ENCODE data around the gene SLFN11. TPM values are rescaled to one million over a fixed set of nuclear protein-coding genes. Genes with fewer than 3 reads are reported as not detected.

The SLFN11 gene
- total RNA-seq, 1 experiment from 2014 or later: 0.26 TPM

GRCh38 chr17:35313875-35314409 lies 59.5 kb downstream of the SLFN11 start:
- Mint-ChIP-seq H3K4me1 (peaks cover 34% of the 10 kb centered on the region), H3K27me3 (ENCODE audit: low read depth) (peaks cover 45% of the 10 kb centered on the region), H3K4me3 (peak overlapping the region; percentile 80), H3K9me3 (peaks cover 10% of the 10 kb centered on the region), H3K27ac (no peak overlapping the region), H3K36me3 (no peaks in the 10 kb centered on the region; the same call in 1 of the 2 replicates)
- ATAC-seq (no peak), DNase-seq (ENCODE audit: low spot score) (peak; percentile 14)
- POLR2A ChIA-PET: interaction anchor here (1.5 kb wide), 1 partner anchor 174 kb away, joined by 4 read pairs; no protein-coding TSS in a partner anchor
- CTCF ChIA-PET: interaction anchor here (0.9 to 4.5 kb wide), 21 partner anchors 20 to 436 kb away, joined by 3 to 71 read pairs (median 7); partner anchors contain the start of genes SLFN11, SLFN12L, SLFN13 and SLFN5
- TF ChIP-seq TCF7 (CRISPR knock-in tag; IDR thresholded peaks at IDR 0.05; ENCODE audit: low read depth) (no peak), NR1H2 (CRISPR knock-in tag; IDR thresholded peaks at IDR 0.05) (no peak), CTCF (IDR thresholded peaks at IDR 0.05) (no peak), ZNF232 (CRISPR knock-in tag; IDR thresholded peaks at IDR 0.05) (no peak), NFATC4 (CRISPR knock-in tag; IDR thresholded peaks at IDR 0.05) (no peak), ATF2 (CRISPR knock-in tag; IDR thresholded peaks at IDR 0.05; ENCODE audit: borderline replicate concordance, low read depth) (no peak), CREB1 (CRISPR knock-in tag; IDR thresholded peaks at IDR 0.05) (no peak), FOXJ3 (CRISPR knock-in tag; IDR thresholded peaks at IDR 0.05; ENCODE audit: borderline replicate concordance) (no peak)
- TF ChIP-seq, protein P1, sequence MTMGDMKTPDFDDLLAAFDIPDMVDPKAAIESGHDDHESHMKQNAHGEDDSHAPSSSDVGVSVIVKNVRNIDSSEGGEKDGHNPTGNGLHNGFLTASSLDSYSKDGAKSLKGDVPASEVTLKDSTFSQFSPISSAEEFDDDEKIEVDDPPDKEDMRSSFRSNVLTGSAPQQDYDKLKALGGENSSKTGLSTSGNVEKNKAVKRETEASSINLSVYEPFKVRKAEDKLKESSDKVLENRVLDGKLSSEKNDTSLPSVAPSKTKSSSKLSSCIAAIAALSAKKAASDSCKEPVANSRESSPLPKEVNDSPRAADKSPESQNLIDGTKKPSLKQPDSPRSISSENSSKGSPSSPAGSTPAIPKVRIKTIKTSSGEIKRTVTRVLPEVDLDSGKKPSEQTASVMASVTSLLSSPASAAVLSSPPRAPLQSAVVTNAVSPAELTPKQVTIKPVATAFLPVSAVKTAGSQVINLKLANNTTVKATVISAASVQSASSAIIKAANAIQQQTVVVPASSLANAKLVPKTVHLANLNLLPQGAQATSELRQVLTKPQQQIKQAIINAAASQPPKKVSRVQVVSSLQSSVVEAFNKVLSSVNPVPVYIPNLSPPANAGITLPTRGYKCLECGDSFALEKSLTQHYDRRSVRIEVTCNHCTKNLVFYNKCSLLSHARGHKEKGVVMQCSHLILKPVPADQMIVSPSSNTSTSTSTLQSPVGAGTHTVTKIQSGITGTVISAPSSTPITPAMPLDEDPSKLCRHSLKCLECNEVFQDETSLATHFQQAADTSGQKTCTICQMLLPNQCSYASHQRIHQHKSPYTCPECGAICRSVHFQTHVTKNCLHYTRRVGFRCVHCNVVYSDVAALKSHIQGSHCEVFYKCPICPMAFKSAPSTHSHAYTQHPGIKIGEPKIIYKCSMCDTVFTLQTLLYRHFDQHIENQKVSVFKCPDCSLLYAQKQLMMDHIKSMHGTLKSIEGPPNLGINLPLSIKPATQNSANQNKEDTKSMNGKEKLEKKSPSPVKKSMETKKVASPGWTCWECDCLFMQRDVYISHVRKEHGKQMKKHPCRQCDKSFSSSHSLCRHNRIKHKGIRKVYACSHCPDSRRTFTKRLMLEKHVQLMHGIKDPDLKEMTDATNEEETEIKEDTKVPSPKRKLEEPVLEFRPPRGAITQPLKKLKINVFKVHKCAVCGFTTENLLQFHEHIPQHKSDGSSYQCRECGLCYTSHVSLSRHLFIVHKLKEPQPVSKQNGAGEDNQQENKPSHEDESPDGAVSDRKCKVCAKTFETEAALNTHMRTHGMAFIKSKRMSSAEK (CRISPR knock-in tag; IDR thresholded peaks at IDR 0.05; ENCODE audit: borderline replicate concordance): no peak
- TF ChIP-seq, protein P2, sequence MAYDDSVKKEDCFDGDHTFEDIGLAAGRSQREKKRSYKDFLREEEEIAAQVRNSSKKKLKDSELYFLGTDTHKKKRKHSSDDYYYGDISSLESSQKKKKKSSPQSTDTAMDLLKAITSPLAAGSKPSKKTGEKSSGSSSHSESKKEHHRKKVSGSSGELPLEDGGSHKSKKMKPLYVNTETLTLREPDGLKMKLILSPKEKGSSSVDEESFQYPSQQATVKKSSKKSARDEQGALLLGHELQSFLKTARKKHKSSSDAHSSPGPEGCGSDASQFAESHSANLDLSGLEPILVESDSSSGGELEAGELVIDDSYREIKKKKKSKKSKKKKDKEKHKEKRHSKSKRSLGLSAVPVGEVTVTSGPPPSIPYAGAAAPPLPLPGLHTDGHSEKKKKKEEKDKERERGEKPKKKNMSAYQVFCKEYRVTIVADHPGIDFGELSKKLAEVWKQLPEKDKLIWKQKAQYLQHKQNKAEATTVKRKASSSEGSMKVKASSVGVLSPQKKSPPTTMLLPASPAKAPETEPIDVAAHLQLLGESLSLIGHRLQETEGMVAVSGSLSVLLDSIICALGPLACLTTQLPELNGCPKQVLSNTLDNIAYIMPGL (CRISPR knock-in tag; IDR thresholded peaks at IDR 0.05): no peak

- POLR2A ChIA-PET: interaction anchor here (1.5 to 1.6 kb wide), 2 partner anchors 135 to 175 kb away, joined by 4 to 9 read pairs; partner anchors contain the start of gene SLFN13
These were observed 60.4 kb downstream of the SLFN11 start for GRCh38 chr17:35312790-35313711.

More at GRCh38 chr17:35312790-35313711, 60.4 kb downstream of the SLFN11 start:
- CTCF ChIA-PET: interaction anchor here (0.7 to 4.5 kb wide), 36 partner anchors 9 to 437 kb away, joined by 3 to 71 read pairs (median 5); partner anchors contain the start of genes SLFN11, SLFN12L, SLFN13 and SLFN5
- peak; percentile 43 for DNase-seq (ENCODE audit: low spot score)
- peak; percentile 69; the same call in 1 of the 2 replicates for TF ChIP-seq CTCF (IDR thresholded peaks at IDR 0.05)
- TF ChIP-seq NFE2L1 (CRISPR knock-in tag; IDR thresholded peaks at IDR 0.05): no peak
- Mint-ChIP-seq H3K36me3 (no peaks in the 10 kb centered on the region; the same call in 1 of the 2 replicates), H3K9me3 (peaks cover 18% of the 10 kb centered on the region), H3K27ac (no peak overlapping the region; the same call in 1 of the 2 replicates), H3K4me3 (peak overlapping the region; percentile 80), H3K27me3 (ENCODE audit: low read depth) (peaks cover 49% of the 10 kb centered on the region), H3K4me1 (peaks cover 34% of the 10 kb centered on the region)
- peak; percentile 90 for ATAC-seq
